Retinal pigment epithelial cell (primary cell): ENCODE measurements around the gene PCDHA9.
"Not testable (repeated sequence)": the region's sequence is repeated elsewhere in the genome, so short reads cannot be mapped to it uniquely, and the experiment has no call there.

ENCODE experiments used
- DNase-seq: peaks from one replicate; pipeline ENCODE4 v3.0.0-alpha.2; 2010; ENCODE audit warnings: low read depth
- H3K4me3 ChIP-seq: 2 replicates; pipeline ENCODE4 v1.5.1; 2011; ENCODE audit warnings: mild to moderate bottlenecking, low read length, control low read depth, moderate library complexity
- TF ChIP-seq, protein P1 (sequence below): conservative IDR thresholded peaks from 2 replicates; pipeline ENCODE4 v1.5.1; 2011; ENCODE audit warnings: low read depth, low read length, control low read depth, inconsistent platforms

Gene PCDHA9

DNA sequence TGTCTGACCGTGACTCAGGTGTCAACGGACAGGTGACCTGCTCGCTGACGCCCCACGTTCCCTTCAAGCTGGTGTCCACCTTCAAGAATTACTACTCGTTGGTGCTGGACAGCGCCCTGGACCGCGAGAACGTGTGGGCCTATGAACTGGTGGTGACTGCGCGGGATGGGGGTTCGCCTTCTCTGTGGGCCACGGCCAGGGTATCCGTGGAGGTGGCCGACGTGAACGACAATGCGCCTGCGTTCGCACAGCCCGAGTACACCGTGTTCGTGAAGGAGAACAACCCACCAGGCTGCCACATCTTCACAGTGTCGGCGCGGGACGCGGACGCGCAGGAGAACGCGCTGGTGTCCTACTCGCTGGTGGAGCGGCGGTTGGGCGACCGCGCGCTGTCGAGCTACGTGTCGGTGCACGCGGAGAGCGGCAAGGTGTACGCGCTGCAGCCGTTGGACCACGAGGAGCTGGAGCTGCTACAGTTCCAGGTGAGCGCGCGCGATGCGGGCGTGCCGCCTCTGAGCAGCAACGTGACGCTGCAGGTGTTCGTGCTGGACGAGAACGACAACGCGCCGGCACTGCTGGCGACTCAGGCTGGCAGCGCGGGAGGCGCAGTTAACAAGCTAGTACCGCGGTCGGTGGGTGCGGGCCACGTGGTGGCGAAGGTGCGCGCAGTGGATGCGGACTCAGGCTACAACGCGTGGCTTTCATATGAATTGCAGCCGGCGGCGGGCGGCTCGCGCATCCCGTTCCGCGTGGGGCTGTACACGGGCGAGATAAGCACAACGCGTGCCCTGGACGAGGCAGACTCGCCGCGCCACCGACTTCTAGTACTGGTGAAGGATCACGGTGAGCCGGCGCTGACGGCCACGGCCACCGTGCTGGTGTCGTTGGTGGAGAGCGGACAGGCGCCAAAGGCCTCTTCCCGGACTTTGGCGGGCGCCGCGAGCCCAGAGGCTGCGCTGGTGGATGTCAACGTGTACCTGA is 22.3 kb downstream of the PCDHA9 start:
- no peak overlapping the region for H3K4me3 ChIP-seq
- TF ChIP-seq, protein P1, sequence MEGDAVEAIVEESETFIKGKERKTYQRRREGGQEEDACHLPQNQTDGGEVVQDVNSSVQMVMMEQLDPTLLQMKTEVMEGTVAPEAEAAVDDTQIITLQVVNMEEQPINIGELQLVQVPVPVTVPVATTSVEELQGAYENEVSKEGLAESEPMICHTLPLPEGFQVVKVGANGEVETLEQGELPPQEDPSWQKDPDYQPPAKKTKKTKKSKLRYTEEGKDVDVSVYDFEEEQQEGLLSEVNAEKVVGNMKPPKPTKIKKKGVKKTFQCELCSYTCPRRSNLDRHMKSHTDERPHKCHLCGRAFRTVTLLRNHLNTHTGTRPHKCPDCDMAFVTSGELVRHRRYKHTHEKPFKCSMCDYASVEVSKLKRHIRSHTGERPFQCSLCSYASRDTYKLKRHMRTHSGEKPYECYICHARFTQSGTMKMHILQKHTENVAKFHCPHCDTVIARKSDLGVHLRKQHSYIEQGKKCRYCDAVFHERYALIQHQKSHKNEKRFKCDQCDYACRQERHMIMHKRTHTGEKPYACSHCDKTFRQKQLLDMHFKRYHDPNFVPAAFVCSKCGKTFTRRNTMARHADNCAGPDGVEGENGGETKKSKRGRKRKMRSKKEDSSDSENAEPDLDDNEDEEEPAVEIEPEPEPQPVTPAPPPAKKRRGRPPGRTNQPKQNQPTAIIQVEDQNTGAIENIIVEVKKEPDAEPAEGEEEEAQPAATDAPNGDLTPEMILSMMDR: no peak
- no peak for DNase-seq

DNA sequence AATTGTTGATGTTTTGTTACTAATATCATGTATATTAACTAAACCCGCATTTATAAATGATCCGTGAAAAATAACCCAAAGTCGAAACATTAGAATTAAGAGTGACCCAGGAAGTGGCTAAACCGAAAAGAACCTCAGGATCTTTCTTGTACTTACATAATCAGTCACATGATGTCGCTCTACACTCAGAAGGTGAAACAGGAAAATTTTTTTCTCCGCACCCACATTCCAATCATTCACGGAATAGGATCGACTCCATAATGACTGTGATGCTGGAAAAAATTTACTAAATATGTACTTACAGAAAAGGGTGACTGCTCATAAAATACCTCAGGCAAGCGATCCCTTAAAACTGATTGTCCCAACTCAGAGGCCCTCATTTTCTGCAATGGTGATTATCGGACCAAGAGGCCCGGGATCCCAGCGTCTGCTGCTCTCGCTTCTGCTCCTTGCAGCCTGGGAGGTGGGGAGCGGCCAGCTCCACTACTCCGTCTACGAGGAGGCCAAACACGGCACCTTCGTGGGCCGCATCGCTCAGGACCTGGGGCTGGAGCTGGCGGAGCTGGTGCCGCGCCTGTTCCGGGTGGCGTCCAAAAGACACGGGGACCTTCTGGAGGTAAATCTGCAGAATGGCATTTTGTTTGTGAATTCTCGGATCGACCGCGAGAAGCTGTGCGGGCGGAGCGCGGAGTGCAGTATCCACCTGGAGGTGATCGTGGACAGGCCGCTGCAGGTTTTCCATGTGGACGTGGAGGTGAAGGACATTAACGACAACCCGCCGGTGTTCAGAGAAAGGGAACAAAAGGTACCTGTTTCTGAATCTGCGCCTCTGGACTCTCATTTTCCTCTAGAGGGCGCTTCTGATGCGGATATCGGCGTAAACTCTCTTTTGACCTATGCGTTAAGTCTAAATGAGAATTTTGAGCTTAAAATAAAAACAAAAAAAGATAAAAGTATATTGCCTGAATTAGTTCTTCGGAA is 27.2 kb downstream of the PCDHA9 start, which contains the start of gene PCDHA12:
Gene PCDHA12, plus strand, starts transcription at position 224 of the 981 bp plus-strand sequence. Its CDS starts 165 bp downstream, at position 389.
- peak within 1 kb of the TSS; percentile 37 for H3K4me3 ChIP-seq
- no peak for DNase-seq
- TF ChIP-seq, protein P1: peak; percentile 23

DNA sequence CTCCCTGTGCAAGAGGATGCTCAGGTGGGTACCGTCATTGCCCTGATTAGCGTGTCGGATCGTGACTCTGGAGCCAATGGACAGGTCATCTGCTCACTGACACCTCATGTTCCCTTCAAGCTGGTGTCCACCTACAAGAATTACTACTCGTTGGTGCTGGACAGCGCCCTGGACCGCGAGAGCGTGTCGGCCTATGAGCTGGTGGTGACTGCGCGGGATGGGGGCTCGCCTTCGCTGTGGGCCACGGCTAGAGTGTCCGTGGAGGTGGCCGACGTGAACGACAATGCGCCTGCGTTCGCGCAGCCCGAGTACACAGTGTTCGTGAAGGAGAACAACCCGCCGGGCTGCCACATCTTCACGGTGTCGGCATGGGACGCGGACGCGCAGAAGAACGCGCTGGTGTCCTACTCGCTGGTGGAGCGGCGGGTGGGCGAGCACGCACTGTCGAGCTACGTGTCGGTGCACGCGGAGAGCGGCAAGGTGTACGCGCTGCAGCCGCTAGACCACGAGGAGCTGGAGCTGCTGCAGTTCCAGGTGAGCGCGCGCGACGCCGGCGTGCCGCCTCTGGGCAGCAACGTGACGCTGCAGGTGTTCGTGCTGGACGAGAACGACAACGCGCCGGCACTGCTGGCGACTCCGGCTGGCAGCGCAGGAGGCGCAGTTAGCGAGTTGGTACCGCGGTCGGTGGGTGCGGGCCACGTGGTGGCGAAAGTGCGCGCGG is 28.5 kb downstream of the PCDHA9 start:
- DNase-seq, H3K4me3 ChIP-seq: not testable (repeated sequence)

DNA sequence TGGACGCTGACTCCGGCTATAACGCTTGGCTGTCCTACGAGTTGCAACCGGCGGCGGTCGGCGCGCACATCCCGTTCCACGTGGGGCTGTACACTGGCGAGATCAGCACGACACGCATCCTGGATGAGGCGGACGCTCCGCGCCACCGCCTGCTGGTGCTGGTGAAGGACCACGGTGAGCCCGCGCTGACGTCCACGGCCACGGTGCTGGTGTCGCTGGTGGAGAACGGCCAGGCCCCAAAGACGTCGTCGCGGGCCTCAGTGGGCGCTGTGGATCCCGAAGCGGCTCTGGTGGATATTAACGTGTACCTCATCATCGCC is 29.0 kb downstream of the PCDHA9 start:
- no peak for DNase-seq
- TF ChIP-seq, protein P1: no peak
- no peak overlapping the region for H3K4me3 ChIP-seq

DNA sequence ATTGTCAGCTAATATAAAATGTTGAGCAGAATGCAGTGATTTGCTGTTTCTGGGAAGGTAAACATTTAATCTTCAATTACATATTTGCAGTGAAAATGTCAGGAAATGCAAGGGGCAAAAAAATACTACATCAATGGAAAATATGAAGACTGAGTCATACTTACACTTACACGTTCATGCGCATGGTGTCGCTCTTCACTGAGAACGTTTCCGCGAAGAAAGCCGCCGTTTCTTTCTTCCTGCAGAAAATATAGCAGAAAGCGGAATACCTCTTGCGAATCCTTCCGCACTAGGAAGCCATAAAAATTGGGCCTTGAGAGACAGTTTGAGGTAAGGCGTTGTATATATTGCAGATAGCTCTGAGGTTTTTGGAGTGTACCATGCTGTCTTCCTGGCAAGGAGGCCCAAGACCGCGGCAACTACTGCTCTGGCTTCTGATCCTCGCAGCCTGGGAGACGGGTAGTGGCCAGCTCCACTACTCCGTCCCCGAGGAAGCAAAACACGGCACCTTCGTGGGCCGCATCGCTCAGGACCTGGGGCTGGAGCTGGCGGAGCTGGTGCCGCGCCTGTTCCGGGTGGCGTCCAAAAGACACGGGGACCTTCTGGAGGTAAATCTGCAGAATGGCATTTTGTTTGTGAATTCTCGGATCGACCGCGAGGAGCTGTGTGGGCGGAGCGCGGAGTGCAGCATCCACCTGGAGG is 33.9 kb downstream of the PCDHA9 start, which contains the start of gene PCDHA13:
Gene PCDHA13, plus strand, starts transcription at position 236 of the 702 bp plus-strand sequence. Its CDS starts 145 bp downstream, at position 381.
- DNase-seq: no peak
- TF ChIP-seq, protein P1: peak; percentile 31
- H3K4me3 ChIP-seq: no peak within 1 kb of the TSS

DNA sequence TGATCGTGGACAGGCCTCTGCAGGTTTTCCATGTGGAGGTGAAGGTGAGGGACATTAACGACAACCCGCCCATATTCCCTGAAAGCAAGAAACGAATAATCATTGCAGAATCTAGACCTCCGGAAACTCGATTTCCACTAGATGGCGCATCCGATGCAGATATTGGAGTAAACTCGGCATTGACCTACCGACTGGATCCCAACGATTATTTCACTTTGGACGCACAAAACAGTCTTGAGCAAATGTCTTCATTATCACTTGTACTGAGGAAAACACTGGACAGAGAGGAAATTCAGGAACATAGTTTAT is 34.4 kb downstream of the PCDHA9 start:
- TF ChIP-seq, protein P1: no peak
- H3K4me3 ChIP-seq: no peak overlapping the region
- no peak for DNase-seq
